DOHH2 (cell line): ENCODE measurements around the gene POU2F3.

Experiments
- EZH2phosphoT487 ChIP-seq: fragments of 200-600 bp; sonication (generic); IDR thresholded peaks from 2 replicates; pipeline ENCODE4 v1.6.1; 2017; ENCODE audit warnings: borderline replicate concordance, mild to moderate bottlenecking, antibody characterized with exemption, low read length, moderate library complexity, mixed read lengths
- TF ChIP-seq, protein P1 (sequence below): fragments of 200-600 bp; sonication (generic); IDR thresholded peaks from one replicate; pipeline ENCODE4 v1.5.1; 2014; ENCODE audit warnings: antibody characterized with exemption, mild to moderate bottlenecking, low read depth, low read length; ENCODE audit not compliant: poor library complexity, severe bottlenecking

DNA sequence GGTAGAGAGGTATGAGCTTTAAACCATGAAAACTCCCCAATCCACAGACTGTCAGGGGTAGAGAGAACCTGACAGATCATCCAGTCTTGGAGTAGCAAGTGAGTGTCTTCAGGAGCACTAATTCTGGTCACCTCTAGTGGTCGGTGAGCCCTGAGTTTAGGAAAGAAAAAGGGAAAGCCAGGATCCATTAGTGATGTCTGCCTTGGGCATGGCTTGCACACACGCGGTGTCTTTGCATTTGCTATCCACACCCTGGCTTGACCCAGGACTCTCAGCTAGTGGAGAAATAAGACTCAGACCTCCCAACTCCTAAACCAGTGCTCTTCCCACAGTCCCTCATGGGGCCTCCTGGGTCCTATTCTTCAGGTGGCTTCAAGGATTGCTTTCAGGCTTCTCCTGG lies 19.3 kb downstream of the POU2F3 start:
- TF ChIP-seq, protein P1, sequence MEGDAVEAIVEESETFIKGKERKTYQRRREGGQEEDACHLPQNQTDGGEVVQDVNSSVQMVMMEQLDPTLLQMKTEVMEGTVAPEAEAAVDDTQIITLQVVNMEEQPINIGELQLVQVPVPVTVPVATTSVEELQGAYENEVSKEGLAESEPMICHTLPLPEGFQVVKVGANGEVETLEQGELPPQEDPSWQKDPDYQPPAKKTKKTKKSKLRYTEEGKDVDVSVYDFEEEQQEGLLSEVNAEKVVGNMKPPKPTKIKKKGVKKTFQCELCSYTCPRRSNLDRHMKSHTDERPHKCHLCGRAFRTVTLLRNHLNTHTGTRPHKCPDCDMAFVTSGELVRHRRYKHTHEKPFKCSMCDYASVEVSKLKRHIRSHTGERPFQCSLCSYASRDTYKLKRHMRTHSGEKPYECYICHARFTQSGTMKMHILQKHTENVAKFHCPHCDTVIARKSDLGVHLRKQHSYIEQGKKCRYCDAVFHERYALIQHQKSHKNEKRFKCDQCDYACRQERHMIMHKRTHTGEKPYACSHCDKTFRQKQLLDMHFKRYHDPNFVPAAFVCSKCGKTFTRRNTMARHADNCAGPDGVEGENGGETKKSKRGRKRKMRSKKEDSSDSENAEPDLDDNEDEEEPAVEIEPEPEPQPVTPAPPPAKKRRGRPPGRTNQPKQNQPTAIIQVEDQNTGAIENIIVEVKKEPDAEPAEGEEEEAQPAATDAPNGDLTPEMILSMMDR: no peak
- TF ChIP-seq EZH2phosphoT487: no peak
